GM18498 (cell line): Measurements from ENCODE around the gene CNPPD1.

Experiments used
- ATAC-seq: cut with Tn5 transposase; IDR thresholded peaks from one replicate; pipeline ENCODE4 v1.9.1; 2021; ENCODE audit warnings: mild to moderate bottlenecking, moderate library complexity; ENCODE audit not compliant: unreplicated experiment

The CNPPD1 gene

GRCh38 chr2:219123356-219124135 lies 53.2 kb downstream of the CNPPD1 start:
- ATAC-seq = no peak

DNA sequence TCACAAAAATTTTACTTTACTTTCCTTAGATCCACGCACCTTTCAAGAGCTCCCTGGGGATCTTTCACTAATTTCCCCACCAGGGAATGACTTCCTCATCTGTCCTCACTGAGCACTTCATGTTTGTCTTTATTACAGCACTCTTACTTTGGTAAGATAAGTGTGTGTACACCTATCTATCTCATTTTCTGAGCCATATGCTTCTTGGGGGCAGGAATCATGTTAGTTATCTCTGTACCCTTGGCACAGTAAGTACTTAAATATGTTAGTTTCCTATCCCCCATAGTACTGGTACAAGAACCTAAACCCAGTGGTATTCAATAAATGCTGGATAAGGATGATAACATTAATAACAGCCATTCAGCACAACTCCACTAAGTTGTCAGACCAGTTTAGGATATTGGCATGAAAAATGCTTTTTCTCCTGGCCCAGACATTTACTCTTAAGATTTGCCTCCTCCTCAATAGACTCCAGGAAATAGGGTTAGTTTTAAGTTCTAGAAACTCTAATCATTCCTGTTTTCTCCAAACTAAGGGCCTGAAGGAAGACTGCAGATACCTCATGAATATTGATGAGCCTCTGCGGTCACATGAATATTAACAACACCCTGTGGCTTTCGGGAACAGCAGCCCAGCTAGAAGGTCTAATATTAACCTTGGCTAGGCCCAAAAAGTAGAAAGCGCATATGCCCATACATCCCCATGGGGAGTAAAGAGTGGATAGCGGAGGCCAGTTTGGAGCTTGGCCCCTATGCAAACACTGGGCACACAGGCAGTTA lies 54.3 kb downstream of the CNPPD1 start:
- no peak for ATAC-seq
